Amniotic stem cell (primary cell): ENCODE measurements around the gene RALGAPA2.
A peak's percentile ranks its signal among the peaks of the same experiment; 100 is the strongest.
"Not testable (repeated sequence)": the region's sequence is repeated elsewhere in the genome, so short reads cannot be mapped to it uniquely, and the experiment has no call there.

ENCODE experiments used
- DNase-seq: peaks from one replicate; lab custom pipeline; 2025; lab: John Stamatoyannopoulos, UW

The RALGAPA2 gene

DNA sequence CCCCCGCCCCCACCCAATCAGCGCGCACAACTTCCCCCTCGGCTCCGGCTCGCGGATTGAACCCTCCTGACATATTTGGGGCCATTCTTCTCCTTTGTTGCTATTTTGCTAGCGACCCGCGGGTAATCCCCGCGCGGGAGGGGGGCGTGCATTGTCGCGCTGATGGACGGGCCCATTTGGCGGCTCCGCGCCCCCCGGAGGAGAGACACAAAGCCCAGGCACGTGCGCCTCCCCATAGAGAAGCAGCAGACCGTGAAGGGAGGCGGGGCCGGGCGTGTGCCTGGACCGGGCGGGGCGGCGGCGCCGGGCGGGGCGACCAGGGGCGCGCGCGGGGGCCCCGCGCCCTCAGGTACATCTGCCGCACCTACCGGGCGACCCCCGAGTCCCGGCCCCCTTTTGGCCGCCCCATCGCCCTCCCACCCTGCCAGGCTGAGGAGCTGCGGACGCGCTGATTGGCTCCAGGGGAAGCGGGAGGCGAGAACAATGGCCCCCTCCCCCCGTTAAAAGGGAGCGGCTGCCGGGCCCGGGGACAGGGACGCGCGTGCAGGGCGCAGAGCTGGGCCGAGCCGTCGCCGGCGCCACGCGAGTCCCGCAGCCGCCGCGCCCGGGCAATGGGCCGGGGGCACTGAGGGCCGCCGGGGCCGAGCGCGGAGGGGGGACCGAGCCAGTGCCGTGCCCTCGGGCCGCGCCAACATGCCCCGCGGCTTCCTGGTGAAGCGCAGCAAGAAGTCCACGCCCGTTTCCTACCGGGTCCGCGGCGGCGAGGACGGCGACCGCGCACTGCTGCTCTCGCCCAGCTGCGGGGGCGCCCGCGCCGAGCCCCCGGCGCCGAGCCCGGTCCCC is 344.6 kb downstream of the RALGAPA2 start, which contains the start of gene INSM1:
Gene INSM1, plus strand, starts transcription at position 530 of the 843 bp plus-strand sequence. Its CDS starts 164 bp downstream, at position 694.
- no peak for DNase-seq

DNA sequence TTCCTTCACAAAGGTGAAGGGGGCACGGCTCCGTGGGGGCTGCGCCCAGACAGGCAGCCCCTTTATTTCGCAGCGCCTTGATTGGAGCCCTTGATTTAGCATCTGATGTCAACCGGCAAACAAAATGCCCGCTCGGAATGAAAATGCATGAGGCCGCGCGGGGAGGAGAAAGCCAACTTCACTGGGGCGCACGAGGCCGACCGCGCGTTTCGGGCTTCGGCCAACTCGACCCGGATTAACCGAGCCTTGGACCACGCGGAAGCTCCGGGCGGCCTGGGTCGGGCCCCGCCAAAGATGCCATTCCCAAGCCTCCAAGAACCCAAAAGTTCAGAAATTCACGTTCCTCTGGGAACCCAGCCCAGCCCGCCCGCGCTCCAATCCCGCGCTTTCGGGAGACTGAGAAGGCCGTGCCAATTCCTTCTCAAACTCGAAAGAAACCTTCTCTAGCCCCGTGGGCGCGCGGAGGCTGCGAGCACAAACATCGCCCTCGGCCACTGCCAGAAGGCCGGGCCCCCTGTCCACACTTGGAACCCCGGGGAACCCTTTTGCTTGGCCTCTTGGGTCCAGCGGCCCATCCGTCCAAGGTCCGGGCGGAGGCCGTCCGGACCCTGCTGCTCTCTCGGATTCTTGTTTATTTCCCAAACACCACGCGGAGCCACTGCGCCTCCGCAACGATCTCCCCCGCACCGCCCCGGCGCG is 345.4 kb downstream of the RALGAPA2 start:
- no peak for DNase-seq

- no peak for DNase-seq
These were observed 345.9 kb downstream of the RALGAPA2 start for GRCh38 chr20:20366551-20366875.

GRCh38 chr20:20365480-20366161 is 346.8 kb downstream of the RALGAPA2 start:
- DNase-seq, result no peak

GRCh38 chr20:20364593-20365479 is 347.6 kb downstream of the RALGAPA2 start:
- DNase-seq, result no peak

DNA sequence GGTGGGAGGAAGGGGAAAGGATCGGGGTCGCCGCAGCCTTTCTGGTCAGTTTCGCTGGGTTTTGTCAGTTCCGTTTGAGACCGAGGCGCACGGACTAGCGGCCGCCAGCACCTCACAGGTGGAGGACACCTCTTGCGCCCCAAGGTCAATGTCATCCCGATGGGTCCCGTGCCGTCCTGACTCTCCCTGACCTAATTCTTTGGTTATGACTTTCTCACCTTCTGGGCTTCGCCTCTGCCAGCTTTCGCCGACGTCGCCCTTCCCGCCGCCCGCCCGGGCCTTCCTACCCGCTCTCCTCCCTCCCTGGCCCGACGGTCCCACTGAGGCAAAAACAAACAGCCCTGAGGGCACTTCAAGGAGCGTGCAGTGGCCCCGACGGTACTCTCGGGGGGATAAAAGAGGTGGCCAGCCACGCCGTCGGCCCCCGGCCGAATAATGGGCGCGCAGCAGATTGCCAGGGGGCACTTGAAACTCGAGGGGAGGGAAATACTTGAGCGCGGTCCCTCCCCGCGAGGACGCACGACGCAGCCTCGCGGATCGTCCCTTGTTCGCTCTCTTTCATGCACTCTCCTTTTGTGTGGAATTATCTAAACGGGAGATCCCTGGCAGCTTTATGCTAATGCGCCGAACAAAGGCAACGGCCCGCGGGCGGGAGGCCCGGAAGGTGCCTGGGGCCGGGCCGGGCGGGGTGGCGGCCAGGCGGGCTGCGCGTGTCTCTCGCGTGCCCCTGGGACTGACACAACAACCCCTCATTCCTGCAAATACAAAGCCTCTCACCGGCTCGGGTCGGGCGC is 348.4 kb downstream of the RALGAPA2 start:
- DNase-seq, result no peak

DNA sequence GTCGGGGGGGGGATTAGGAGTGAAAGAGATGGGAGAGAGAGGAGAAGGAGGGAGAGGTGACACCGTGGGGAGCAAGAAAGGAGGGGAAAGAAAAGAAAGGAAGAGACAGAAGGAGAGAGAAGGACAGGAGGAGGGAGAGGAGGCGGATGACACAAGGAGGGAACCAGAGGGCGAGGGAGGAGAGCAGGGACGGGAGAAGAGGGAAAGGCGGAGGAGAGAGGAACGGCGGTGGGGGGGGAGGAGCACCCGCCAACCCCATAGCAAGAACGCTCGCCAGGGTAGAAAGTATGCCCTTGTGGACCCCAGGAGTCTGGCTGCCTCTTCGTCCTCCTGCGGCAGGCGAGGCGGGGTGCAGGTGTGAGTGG is 349.0 kb downstream of the RALGAPA2 start:
- DNase-seq, result no peak

DNA sequence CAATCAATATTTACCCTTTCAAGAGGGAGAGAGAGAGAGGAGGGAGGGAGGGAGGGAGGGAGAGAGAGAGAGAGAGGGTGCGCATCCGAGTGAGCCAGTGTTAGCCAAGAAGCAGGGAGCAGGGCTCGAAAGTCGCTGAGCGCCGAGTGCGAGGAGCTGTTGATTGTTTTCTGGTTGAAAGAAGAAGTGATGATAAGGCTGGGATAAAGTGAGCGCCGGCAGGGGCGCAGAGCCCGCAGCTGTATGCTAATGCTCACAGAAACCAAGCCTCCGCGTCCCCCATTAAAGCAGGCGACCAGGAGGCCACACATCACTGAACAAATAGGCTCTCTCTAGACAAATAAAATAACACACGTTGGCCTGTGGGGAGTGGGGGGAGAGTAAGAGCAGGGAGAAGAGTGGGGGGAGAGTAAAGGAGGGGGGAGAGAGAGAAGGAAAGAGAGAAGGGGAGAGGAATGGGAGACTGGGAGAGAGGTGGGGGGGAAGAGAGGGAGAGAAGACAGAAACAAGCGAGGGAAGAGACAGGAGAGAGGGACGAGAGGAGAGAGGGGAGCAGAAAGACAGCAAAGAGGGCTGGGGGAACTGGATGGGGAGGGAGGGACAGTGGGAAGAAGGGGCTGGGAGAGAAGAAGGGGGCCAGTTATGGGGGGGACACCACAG is 349.5 kb downstream of the RALGAPA2 start:
- no peak for DNase-seq

DNA sequence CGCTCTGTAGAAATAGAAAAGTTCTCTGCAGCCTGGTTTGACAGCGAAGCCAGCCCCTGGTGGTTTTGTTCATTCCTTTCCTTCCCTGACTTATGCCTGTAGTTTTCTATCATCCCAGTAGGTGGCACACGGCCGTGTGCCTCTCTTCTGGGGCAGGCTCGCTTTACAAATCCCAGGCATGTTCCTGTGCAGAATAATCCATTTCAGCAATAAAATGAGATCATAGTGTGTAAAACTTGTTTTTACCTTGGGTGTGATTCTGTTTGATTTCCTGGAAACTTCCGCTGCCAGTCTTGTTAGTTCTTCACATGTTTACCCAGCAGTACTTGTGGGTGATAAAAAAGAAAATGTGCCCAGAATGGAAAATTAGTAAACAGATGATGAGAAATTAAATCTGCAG is 352.0 kb downstream of the RALGAPA2 start:
- peak; percentile 32 for DNase-seq

GRCh38 chr20:20359628-20360027 is 352.8 kb downstream of the RALGAPA2 start:
- no peak for DNase-seq

GRCh38 chr20:20358801-20359200 is 353.6 kb downstream of the RALGAPA2 start:
- DNase-seq, result no peak

DNA sequence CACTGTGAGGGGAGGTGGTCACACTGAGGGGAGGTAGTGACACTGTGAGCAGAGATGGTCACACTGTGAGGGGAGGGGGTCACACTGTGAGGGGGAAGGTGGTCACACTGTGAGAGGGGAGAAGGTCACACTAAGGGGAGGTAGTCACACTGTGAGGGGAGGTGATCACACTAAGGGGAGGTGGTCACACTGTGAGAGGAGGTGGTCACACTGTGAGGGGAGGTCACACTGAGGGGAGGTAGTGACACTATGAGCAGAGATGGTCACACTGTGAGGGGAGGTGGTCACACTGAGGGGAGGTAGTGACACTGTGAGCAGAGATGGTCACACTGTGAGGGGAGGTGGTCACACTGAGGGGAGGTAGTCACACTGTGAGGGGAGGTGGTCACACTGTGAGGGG is 356.9 kb downstream of the RALGAPA2 start:
- not testable (repeated sequence) for DNase-seq

DNA sequence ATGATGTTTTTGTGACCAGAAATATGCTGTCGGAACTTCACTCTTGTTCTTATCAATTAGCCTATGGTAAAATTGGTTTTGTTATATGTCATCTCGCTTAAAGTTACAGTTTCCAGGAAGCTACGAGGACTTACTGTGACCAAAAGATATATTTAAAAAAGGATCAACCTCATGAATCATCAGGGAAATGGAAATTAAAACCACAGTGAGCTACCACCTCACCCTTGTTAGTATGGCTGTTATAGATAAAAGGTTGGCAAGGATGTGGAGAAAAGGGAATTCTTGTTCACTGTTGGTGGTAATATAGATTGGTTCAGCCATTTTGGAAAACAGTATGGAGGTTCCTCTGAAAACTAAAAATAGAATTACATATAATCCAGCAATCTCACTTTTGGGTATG is 358.9 kb downstream of the RALGAPA2 start:
- DNase-seq, result no peak

DNA sequence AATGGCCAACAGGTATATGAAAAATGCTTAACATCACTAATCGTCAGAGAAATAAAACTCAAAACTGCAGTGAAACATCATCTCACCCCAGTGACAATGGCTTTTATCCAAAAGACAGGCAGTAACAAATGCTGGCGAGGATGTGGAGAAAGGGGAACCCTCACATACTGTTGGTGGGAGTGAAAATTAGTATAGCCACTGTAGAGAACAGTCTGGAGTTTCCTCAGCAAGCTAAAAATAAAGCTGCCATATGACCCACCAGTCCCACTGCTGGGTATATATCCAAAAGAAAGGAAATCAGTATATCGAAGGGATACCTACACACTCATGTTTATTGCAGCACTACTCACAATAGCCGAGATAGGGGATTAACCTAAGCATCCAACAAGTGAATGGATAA is 368.0 kb downstream of the RALGAPA2 start:
- no peak for DNase-seq

GRCh38 chr20:20343932-20344331 is 368.5 kb downstream of the RALGAPA2 start:
- DNase-seq, result no peak
